ENCODE results near the gene SLC9A2. TPM values are rescaled to one million over a fixed set of nuclear protein-coding genes. Genes with fewer than 3 reads are reported as not detected.
A peak's percentile ranks its signal among the peaks of the same experiment; 100 is the strongest.

Gene SLC9A2
- total RNA-seq: not detected
- long read RNA-seq, donor 1: 0 reads
- long read RNA-seq, donor 2: 0 reads

GRCh38 chr2:102619414-102620319 lies at the start of gene SLC9A2:
Gene SLC9A2 (plus strand): TSS chr2:102619553. CDS start chr2:102619849, 296 bp downstream.
- intact Hi-C loops (cut with DNase I): no loop called here
- DNase-seq (ENCODE audit: low spot score): peak; percentile 76

- intact Hi-C loops (cut with DNase I): no loop called here
- DNase-seq (ENCODE audit: low spot score): no peak
Observed at GRCh38 chr2:102575888-102576287, 43.5 kb upstream of the SLC9A2 start.

- intact Hi-C loops (cut with DNase I): no loop called here
- DNase-seq (ENCODE audit: low spot score): no peak
Observed at GRCh38 chr2:102578376-102578775, 41.0 kb upstream of the SLC9A2 start.

- no peak for DNase-seq (ENCODE audit: low spot score)
- intact Hi-C loops (cut with DNase I): no loop called here
Observed at GRCh38 chr2:102581911-102582310, 37.4 kb upstream of the SLC9A2 start.

- DNase-seq (ENCODE audit: low spot score): no peak
- intact Hi-C loops (cut with DNase I): no loop called here
Observed at GRCh38 chr2:102582845-102583244, 36.5 kb upstream of the SLC9A2 start.

- DNase-seq (ENCODE audit: low spot score): no peak
- intact Hi-C loops (cut with DNase I): no loop called here
Observed at GRCh38 chr2:102585847-102586404, 33.4 kb upstream of the SLC9A2 start.

- no peak for DNase-seq (ENCODE audit: low spot score)
- intact Hi-C loops (cut with DNase I): no loop called here
Observed at GRCh38 chr2:102588213-102588939, 31.0 kb upstream of the SLC9A2 start.

- DNase-seq (ENCODE audit: low spot score): no peak
- intact Hi-C loops (cut with DNase I): no loop called here
Observed at GRCh38 chr2:102589444-102589843, 29.9 kb upstream of the SLC9A2 start.

GRCh38 chr2:102591491-102592045 lies 27.8 kb upstream of the SLC9A2 start:
- intact Hi-C loops (cut with DNase I): no loop called here
- no peak for DNase-seq (ENCODE audit: low spot score)

- no peak for DNase-seq (ENCODE audit: low spot score)
- intact Hi-C loops (cut with DNase I): no loop called here
Observed at GRCh38 chr2:102592601-102593000, 26.8 kb upstream of the SLC9A2 start.

- intact Hi-C loops (cut with DNase I): no loop called here
- no peak for DNase-seq (ENCODE audit: low spot score)
Observed at GRCh38 chr2:102593516-102593915, 25.8 kb upstream of the SLC9A2 start.

- DNase-seq (ENCODE audit: low spot score): no peak
- intact Hi-C loops (cut with DNase I): no loop called here
Observed at GRCh38 chr2:102594445-102595016, 24.8 kb upstream of the SLC9A2 start.

- no peak for DNase-seq (ENCODE audit: low spot score)
- intact Hi-C loops (cut with DNase I): no loop called here
Observed at GRCh38 chr2:102597788-102598187, 21.6 kb upstream of the SLC9A2 start.

- no peak for DNase-seq (ENCODE audit: low spot score)
- intact Hi-C loops (cut with DNase I): no loop called here
Observed at GRCh38 chr2:102599486-102599885, 19.9 kb upstream of the SLC9A2 start.

- DNase-seq (ENCODE audit: low spot score): no peak
- intact Hi-C loops (cut with DNase I): no loop called here
Observed at GRCh38 chr2:102601730-102602129, 17.6 kb upstream of the SLC9A2 start.

GRCh38 chr2:102603904-102604303 lies 15.4 kb upstream of the SLC9A2 start:
- intact Hi-C loops (cut with DNase I): no loop called here

GRCh38 chr2:102604769-102605168 lies 14.6 kb upstream of the SLC9A2 start:
- no peak for DNase-seq (ENCODE audit: low spot score)
- intact Hi-C loops (cut with DNase I): no loop called here

More at GRCh38 chr2:102603904-102604303, 15.4 kb upstream of the SLC9A2 start:
- DNase-seq (ENCODE audit: low spot score): no peak

- DNase-seq (ENCODE audit: low spot score): no peak
- intact Hi-C loops (cut with DNase I): no loop called here
Observed at GRCh38 chr2:102606353-102606752, 13.0 kb upstream of the SLC9A2 start.

- DNase-seq (ENCODE audit: low spot score): peak; percentile 86
- intact Hi-C loops (cut with DNase I): no loop called here
Observed at GRCh38 chr2:102615620-102616436, 3.5 kb upstream of the SLC9A2 start.

Data from posterior vena cava (tissue), 2 donors.